Renal pelvis (tissue), 12 donors: ENCODE measurements around the gene CADM3. TPM values are rescaled to one million over a fixed set of nuclear protein-coding genes. Genes with fewer than 3 reads are reported as not detected.

Source experiments
- DNase-seq: peaks from one replicate; pipeline ENCODE4 v3.0.0-alpha.2; 2013
- long read RNA-seq, 16 experiments: transcript quantifications; one replicate each; lab custom pipeline, GENCODE V29; 2026
- polyA plus RNA-seq, 3 donors: library from polyadenylated mRNA; unstranded; fragments of 120-200 nt; gene quantifications; one replicate each; pipeline ENCODE4 v1.2.1, GENCODE V29; 2013; ENCODE audit not compliant: insufficient read length in 3 of 3

Gene CADM3, protein sequence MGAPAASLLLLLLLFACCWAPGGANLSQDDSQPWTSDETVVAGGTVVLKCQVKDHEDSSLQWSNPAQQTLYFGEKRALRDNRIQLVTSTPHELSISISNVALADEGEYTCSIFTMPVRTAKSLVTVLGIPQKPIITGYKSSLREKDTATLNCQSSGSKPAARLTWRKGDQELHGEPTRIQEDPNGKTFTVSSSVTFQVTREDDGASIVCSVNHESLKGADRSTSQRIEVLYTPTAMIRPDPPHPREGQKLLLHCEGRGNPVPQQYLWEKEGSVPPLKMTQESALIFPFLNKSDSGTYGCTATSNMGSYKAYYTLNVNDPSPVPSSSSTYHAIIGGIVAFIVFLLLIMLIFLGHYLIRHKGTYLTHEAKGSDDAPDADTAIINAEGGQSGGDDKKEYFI
- under 1 TPM in 2 of 3 donors, not detected in 1; 0.17 to 0.54 TPM for polyA plus RNA-seq
- long read RNA-seq, donor 1 = 0 reads
- long read RNA-seq, donor 2 = 0 reads
- long read RNA-seq, donor 3 = 0 reads
- long read RNA-seq, donor 4 = 0 reads
- long read RNA-seq, donor 5 = 0 reads
- long read RNA-seq, donor 6 = 0 reads
- long read RNA-seq, donor 7 = 0 reads
- long read RNA-seq, donor 8 = 0 reads
- long read RNA-seq, donor 9 = 0 reads
- long read RNA-seq, donor 10 = 0 reads
- long read RNA-seq, donor 11 = 0 reads
- long read RNA-seq, donor 12, partial matches to known transcripts = 0 of 1 reads
- long read RNA-seq, donor 12, other reads (novel, unspliced or antisense) = 0 of 1 reads
- long read RNA-seq, donor 13 = 0 reads
- long read RNA-seq, donor 14 = 0 reads
- long read RNA-seq, donor 15, partial matches to known transcripts = 0 of 2 reads
- long read RNA-seq, donor 15, other reads (novel, unspliced or antisense) = 0 of 2 reads
- long read RNA-seq, donor 16 = 0 reads

- DNase-seq = no peak
Measured at GRCh38 chr1:159171254-159171687, at the start of gene CADM3. Gene CADM3, plus strand, starts transcription at chr1:159171615. Its CDS starts 151 bp downstream, at chr1:159171766.

GRCh38 chr1:159122005-159122621, 49.3 kb upstream of the CADM3 start:
- no peak for DNase-seq

- DNase-seq = no peak
Measured at GRCh38 chr1:159123587-159123986, 47.8 kb upstream of the CADM3 start.

- DNase-seq = peak; percentile 14
Measured at GRCh38 chr1:159132271-159132881, 39.0 kb upstream of the CADM3 start.

DNA sequence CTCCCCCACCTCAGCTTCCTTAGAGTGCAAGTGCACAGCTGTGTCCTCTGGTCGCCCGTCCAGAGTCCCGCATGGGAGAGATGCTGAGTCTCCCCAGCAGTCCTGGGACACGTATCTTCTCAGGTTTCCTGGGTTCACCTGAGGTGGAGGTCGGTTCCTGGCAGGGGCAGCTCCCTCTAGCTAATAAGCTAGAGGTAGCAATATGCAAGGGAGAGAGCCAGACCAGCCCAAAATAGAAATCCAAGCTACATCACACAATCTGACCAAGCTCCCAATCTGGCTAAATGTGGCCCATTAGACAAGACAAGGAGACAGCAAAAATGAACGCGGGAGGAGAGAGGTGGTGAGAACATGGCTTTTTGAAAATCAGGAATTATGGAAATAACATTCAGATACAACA, 30.9 kb upstream of the CADM3 start:
- no peak for DNase-seq

DNA sequence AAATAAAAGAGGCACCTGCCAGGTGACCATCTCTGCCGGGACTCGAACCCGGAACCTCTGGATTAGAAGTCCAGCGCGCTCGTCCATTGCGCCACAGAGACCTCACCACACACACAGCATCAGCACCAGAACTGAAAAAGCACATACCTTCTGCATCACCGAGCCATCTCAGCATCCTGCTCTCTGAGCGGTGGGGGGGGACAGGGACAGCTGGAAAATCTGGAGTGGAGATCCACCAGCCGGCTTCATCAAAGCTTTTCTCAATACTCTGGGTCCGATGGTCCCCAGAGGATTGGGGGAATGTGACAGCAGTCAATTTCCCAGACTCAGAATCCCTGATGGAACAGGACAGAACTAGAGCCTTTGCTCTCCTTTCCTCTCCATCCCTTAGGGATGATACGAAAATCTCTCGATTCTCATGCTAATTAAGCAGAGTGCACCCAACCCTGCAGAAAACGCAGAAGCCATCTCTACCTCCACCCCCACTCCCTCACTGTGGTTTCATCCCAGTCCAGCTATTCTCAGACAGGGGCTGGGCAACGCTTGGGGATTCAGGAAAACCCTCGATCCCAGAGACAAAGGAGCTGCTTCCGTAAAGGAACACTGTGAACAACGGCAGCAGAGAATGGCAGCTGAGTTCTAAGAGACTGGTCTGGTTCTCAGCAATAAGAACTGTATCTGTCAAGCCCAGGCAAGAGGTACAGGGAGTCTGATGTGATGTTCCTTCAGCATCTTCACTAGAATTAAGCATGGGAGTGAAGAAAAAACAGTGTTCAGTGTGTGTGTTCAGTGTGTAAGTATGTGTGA, 29.6 kb upstream of the CADM3 start:
- DNase-seq = no peak

- no peak for DNase-seq
Measured at GRCh38 chr1:159142391-159142663, 29.1 kb upstream of the CADM3 start.

DNA sequence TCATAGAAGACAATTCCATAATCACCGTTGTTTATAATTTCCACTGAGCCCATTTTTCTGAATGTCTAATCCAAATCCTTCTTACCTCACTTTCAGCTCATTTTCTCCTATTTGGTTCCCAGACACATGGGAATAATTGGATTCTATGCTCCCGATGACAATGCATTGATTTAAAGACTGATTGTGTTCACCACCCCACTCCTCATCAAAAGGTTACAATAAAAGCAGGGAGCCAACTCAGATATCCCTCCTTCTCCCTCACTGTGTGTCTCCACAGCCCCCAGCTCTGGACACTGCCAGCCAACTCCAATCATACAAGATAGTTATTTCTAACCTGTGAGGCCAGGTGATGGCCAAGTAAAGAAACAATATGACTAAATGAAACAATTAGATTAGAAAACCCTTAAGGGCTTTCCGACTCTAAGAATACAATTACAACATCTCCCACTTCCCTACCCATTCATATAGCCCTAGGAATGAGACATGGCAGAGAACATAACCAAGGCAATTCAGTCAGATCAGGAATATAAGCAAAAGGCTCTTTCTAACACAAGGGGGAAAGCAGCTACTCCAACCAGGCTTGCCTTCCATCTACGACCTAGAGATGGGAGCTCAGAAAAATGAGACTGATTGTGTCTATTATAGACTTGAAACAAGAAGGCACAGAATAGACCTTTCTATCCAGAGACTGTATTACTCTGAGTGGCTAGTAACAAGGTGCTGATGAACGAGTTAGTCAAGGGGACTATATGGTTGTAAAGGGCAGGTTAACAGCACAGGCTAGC, 28.5 kb upstream of the CADM3 start:
- no peak for DNase-seq

GRCh38 chr1:159144571-159144970, 26.8 kb upstream of the CADM3 start:
- no peak for DNase-seq

DNA sequence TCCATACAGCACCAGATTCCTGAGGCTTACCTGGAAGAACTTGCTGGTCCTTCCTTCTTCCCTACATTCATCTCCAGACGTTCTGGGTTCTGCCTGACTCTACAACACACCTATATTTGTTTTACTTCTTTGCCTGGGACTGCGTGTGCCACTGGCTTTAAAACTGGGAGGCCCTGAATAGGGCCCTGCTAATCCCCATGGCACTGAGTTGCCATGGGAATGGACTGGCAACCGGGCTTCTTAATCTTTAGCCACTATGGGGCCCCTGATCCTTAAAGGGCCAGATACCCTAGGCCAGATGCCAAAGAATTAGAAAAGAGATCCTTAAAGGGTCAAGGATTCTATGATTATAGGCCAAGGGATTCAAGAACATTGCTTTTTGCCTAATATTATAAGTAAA, 24.4 kb upstream of the CADM3 start:
- DNase-seq = no peak

DNA sequence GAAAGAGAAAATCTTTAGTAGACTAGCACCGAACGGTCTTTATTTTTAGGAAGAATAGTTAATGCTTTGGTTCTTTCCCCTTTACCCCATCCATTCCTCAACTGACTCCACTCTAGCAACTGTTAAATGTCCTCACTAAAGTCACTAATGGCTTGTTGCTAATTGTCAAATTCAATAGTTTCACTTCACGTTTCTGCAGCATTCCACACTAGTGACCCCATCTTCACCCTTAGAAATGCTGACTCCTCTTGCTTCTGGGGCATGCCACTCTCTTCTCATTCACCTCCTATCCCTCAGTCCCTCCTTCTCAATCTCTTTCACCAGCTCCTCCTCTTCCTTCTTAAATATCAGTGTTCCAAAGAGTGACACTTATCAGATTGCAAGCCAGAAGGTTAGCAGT, 19.4 kb upstream of the CADM3 start:
- DNase-seq = no peak

GRCh38 chr1:159161001-159161718, 10.3 kb upstream of the CADM3 start:
- peak; percentile 46 for DNase-seq

GRCh38 chr1:159161719-159162026, 9.7 kb upstream of the CADM3 start:
- DNase-seq = no peak

DNA sequence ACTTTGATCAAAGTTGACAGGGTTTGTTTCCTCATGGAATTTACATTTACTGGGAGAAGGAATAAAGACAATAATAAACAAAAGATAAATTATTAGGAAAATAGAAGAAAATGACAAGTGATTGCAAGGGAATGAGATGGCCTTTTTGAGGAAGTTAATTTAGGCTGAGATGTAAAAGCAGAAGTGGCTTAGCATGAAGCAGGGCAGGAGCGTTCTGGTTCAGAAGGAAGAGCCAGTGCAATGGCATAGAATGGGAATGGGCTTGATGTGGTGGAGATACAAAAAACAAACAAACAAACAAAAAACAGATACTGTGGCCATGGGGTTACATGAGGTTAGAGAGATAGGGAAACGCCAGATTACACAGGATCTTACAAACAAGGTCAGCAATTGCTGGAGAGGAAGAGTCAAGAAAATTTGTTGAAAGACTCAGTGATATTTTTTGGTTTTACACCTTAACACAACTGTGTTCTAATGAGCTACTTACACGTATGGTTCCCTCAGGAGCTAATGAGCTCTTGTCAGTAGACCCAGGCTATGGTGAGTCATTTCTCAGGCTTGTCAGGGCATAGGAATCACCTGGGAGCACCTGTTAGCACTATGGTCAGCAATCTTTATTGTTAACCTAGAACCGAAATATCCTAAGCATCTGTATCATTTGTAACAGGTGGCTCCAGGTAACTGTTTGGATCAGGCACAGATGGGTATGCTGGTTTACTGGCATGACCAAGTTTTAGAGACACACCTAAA, 8.7 kb upstream of the CADM3 start:
- no peak for DNase-seq

- peak; percentile 10 for DNase-seq
Measured at GRCh38 chr1:159163614-159164228, 7.7 kb upstream of the CADM3 start.

- DNase-seq = no peak
Measured at GRCh38 chr1:159168043-159168442, 3.4 kb upstream of the CADM3 start.

GRCh38 chr1:159170639-159171038, 776 bp upstream of the CADM3 start:
- no peak for DNase-seq

DNA sequence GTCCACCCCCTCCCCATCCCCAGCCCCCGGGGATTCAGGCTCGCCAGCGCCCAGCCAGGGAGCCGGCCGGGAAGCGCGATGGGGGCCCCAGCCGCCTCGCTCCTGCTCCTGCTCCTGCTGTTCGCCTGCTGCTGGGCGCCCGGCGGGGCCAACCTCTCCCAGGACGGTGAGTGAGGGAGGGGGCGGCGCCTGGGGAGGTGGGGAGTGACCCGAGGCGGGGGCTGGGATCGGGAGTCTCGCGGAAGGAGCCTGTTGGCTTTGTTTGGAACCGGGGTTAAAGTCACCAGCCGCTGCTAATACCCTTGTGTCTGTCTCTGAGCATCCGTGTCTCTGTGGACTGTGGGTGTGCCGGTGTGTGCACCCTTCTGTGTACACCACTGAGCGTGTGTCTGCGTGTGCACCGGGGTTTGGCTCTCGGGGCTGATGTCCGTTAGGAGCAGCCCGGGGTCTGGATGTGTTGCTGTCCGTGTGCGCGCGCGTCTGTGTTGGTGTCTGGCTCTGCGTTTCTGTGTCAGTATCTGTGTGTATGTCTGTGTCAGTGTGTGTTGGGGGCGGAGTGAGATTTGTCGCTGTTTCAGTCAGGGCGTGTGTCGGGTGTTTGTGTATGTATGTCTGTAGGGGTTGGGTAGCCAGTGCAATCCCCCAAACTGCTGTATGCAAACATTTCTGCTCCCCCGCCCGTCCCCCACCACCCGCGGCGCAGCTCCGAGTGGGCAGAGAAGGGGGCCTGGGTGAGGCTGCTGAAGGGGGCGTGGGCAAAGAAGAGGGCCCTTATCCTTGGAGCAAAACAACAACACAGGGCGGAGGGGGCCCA, 480 bp downstream of the CADM3 start:
- DNase-seq = no peak
